ENCODE measurements around the gene COL23A1. TPM values are rescaled to one million over a fixed set of nuclear protein-coding genes. Genes with fewer than 3 reads are reported as not detected.

Gene COL23A1
- total RNA-seq, 2 experiments from 2014 or later, result 0.15 TPM; not detected in 1

- CTCF ChIA-PET, result no interaction called here
- POLR2A ChIA-PET, result interaction anchor here (1.2 kb wide), 1 partner anchor 14 kb away, joined by 3 read pairs; no protein-coding TSS in a partner anchor
- peaks cover 53% of the 10 kb centered on the region for H3K4me1 Mint-ChIP-seq (ENCODE audit: low read depth)
- H3K27ac Mint-ChIP-seq, result no peak overlapping the region
- H3K9me3 Mint-ChIP-seq, result no peaks in the 10 kb centered on the region
- H3K4me3 Mint-ChIP-seq, result no peak overlapping the region
- DNase-seq, result no peak
- intact Hi-C loops (cut with micrococcal nuclease), result no loop called here
- no peaks in the 10 kb centered on the region for H3K27me3 Mint-ChIP-seq
- H3K36me3 Mint-ChIP-seq, result peaks cover 49% of the 10 kb centered on the region
Observed at GRCh38 chr5:178619390-178619789, 29.2 kb upstream of the COL23A1 start.

GRCh38 chr5:178612299-178612698, 22.1 kb upstream of the COL23A1 start:
- peaks cover 47% of the 10 kb centered on the region for H3K36me3 Mint-ChIP-seq
- H3K27ac Mint-ChIP-seq, result peak overlapping the region; percentile 42
- ChIA-PET CTCF (interaction anchor here (0.7 kb wide), 1 partner anchor 24 kb away, joined by 3 read pairs; no protein-coding TSS in a partner anchor), POLR2A (no interaction called here)
- no peaks in the 10 kb centered on the region for H3K9me3 Mint-ChIP-seq
- H3K4me1 Mint-ChIP-seq (ENCODE audit: low read depth), result peaks cover 14% of the 10 kb centered on the region
- intact Hi-C loops (cut with micrococcal nuclease), result no loop called here
- no peak overlapping the region for H3K4me3 Mint-ChIP-seq
- H3K27me3 Mint-ChIP-seq, result no peaks in the 10 kb centered on the region
- no peak for DNase-seq

GRCh38 chr5:178606269-178606668, 16.1 kb upstream of the COL23A1 start:
- intact Hi-C loops (cut with micrococcal nuclease), result no loop called here
- Mint-ChIP-seq H3K27ac (peak overlapping the region; percentile 40), H3K4me3 (no peak overlapping the region), H3K27me3 (no peaks in the 10 kb centered on the region), H3K4me1 (ENCODE audit: low read depth) (no peaks in the 10 kb centered on the region), H3K9me3 (no peaks in the 10 kb centered on the region), H3K36me3 (peaks cover 46% of the 10 kb centered on the region)
- CTCF ChIA-PET, result interaction anchor here (1.5 kb wide), 1 partner anchor 326 kb away, joined by 3 read pairs; no protein-coding TSS in a partner anchor
- no peak for DNase-seq
- POLR2A ChIA-PET, result interaction anchor here (1.5 kb wide), 1 partner anchor 13 kb away, joined by 3 read pairs; no protein-coding TSS in a partner anchor

GRCh38 chr5:178605788-178606187, 15.6 kb upstream of the COL23A1 start:
- POLR2A ChIA-PET, result interaction anchor here (1.5 kb wide), 1 partner anchor 14 kb away, joined by 3 read pairs; no protein-coding TSS in a partner anchor
- no peak overlapping the region for H3K4me3 Mint-ChIP-seq
- H3K27me3 Mint-ChIP-seq, result no peaks in the 10 kb centered on the region
- no peak overlapping the region for H3K27ac Mint-ChIP-seq
- DNase-seq, result no peak
- H3K4me1 Mint-ChIP-seq (ENCODE audit: low read depth), result no peaks in the 10 kb centered on the region
- peaks cover 45% of the 10 kb centered on the region for H3K36me3 Mint-ChIP-seq
- intact Hi-C loops (cut with micrococcal nuclease), result no loop called here
- CTCF ChIA-PET, result interaction anchor here (1.5 kb wide), 1 partner anchor 326 kb away, joined by 3 read pairs; no protein-coding TSS in a partner anchor
- no peaks in the 10 kb centered on the region for H3K9me3 Mint-ChIP-seq

- intact Hi-C loops (cut with micrococcal nuclease), result no loop called here
- ChIA-PET POLR2A (no interaction called here), CTCF (no interaction called here)
- H3K36me3 Mint-ChIP-seq, result peaks cover 45% of the 10 kb centered on the region
- no peaks in the 10 kb centered on the region for H3K27me3 Mint-ChIP-seq
- DNase-seq, result no peak
- H3K27ac Mint-ChIP-seq, result no peak overlapping the region
- no peaks in the 10 kb centered on the region for H3K4me1 Mint-ChIP-seq (ENCODE audit: low read depth)
- peaks cover 7% of the 10 kb centered on the region for H3K9me3 Mint-ChIP-seq
- H3K4me3 Mint-ChIP-seq, result no peak overlapping the region
Observed at GRCh38 chr5:178602752-178603151, 12.6 kb upstream of the COL23A1 start.

GRCh38 chr5:178595750-178596149, 5.6 kb upstream of the COL23A1 start:
- Mint-ChIP-seq H3K4me3 (no peak overlapping the region), H3K27ac (no peak overlapping the region), H3K9me3 (peaks cover 31% of the 10 kb centered on the region), H3K36me3 (peaks cover 36% of the 10 kb centered on the region), H3K27me3 (peaks cover 14% of the 10 kb centered on the region), H3K4me1 (ENCODE audit: low read depth) (peaks cover 2% of the 10 kb centered on the region)
- intact Hi-C loops (cut with micrococcal nuclease), result no loop called here
- POLR2A ChIA-PET, result no interaction called here
- CTCF ChIA-PET, result interaction anchor here (1.0 kb wide), 1 partner anchor 29 kb away, joined by 3 read pairs; no protein-coding TSS in a partner anchor
- DNase-seq, result no peak

GRCh38 chr5:178595150-178595549, 5.0 kb upstream of the COL23A1 start:
- Mint-ChIP-seq H3K27ac (no peak overlapping the region), H3K4me3 (no peak overlapping the region), H3K4me1 (ENCODE audit: low read depth) (peaks cover 5% of the 10 kb centered on the region), H3K9me3 (peaks cover 31% of the 10 kb centered on the region), H3K27me3 (peaks cover 16% of the 10 kb centered on the region), H3K36me3 (peaks cover 33% of the 10 kb centered on the region)
- no peak for DNase-seq
- intact Hi-C loops (cut with micrococcal nuclease), result no loop called here
- CTCF ChIA-PET, result interaction anchor here (1.0 kb wide), 1 partner anchor 29 kb away, joined by 3 read pairs; no protein-coding TSS in a partner anchor
- POLR2A ChIA-PET, result no interaction called here

- no peak overlapping the region for H3K27ac Mint-ChIP-seq
- no peak for DNase-seq
- H3K9me3 Mint-ChIP-seq, result peaks cover 21% of the 10 kb centered on the region
- peak overlapping the region; percentile 37 for H3K4me3 Mint-ChIP-seq
- ChIA-PET POLR2A (no interaction called here), CTCF (no interaction called here)
- peaks cover 5% of the 10 kb centered on the region for H3K4me1 Mint-ChIP-seq (ENCODE audit: low read depth)
- intact Hi-C loops (cut with micrococcal nuclease), result loop anchor here (2.0 to 5.0 kb wide), 2 partner anchors 310 to 354 kb away; no protein-coding TSS in a partner anchor
- peaks cover 18% of the 10 kb centered on the region for H3K36me3 Mint-ChIP-seq
- H3K27me3 Mint-ChIP-seq, result peaks cover 41% of the 10 kb centered on the region
Observed at GRCh38 chr5:178590924-178591423, 781 bp upstream of the COL23A1 start.

GRCh38 chr5:178589180-178590140, 733 bp downstream of the COL23A1 start:
- ChIA-PET POLR2A (no interaction called here), CTCF (interaction anchor here (0.6 to 2.0 kb wide), 2 partner anchors 23 to 306 kb away, joined by 3 to 6 read pairs; no protein-coding TSS in a partner anchor)
- Mint-ChIP-seq H3K4me3 (no peak overlapping the region), H3K9me3 (peaks cover 7% of the 10 kb centered on the region), H3K27ac (no peak overlapping the region), H3K36me3 (peaks cover 7% of the 10 kb centered on the region), H3K4me1 (ENCODE audit: low read depth) (peaks cover 5% of the 10 kb centered on the region), H3K27me3 (peaks cover 42% of the 10 kb centered on the region)
- DNase-seq, result peak; percentile 20
- intact Hi-C loops (cut with micrococcal nuclease), result loop anchor here (2.0 to 5.0 kb wide), 2 partner anchors 309 to 352 kb away; no protein-coding TSS in a partner anchor

- DNase-seq, result no peak
- CTCF ChIA-PET, result interaction anchor here (0.6 to 2.0 kb wide), 2 partner anchors 24 to 305 kb away, joined by 3 to 6 read pairs; no protein-coding TSS in a partner anchor
- H3K4me3 Mint-ChIP-seq, result no peak overlapping the region
- POLR2A ChIA-PET, result no interaction called here
- H3K9me3 Mint-ChIP-seq, result peaks cover under 1% of the 10 kb centered on the region
- peaks cover 43% of the 10 kb centered on the region for H3K27me3 Mint-ChIP-seq
- intact Hi-C loops (cut with micrococcal nuclease), result no loop called here
- no peak overlapping the region for H3K27ac Mint-ChIP-seq
- H3K36me3 Mint-ChIP-seq, result no peaks in the 10 kb centered on the region
- peaks cover 5% of the 10 kb centered on the region for H3K4me1 Mint-ChIP-seq (ENCODE audit: low read depth)
Observed at GRCh38 chr5:178588769-178589168, 1.4 kb downstream of the COL23A1 start.

GRCh38 chr5:178587763-178588611, 2.2 kb downstream of the COL23A1 start:
- peaks cover 5% of the 10 kb centered on the region for H3K4me1 Mint-ChIP-seq (ENCODE audit: low read depth)
- H3K4me3 Mint-ChIP-seq, result no peak overlapping the region
- intact Hi-C loops (cut with micrococcal nuclease), result no loop called here
- no peaks in the 10 kb centered on the region for H3K36me3 Mint-ChIP-seq
- ChIA-PET CTCF (interaction anchor here (0.7 to 1.3 kb wide), 2 partner anchors 126 to 308 kb away, joined by 3 to 4 read pairs; no protein-coding TSS in a partner anchor), POLR2A (no interaction called here)
- H3K9me3 Mint-ChIP-seq, result no peaks in the 10 kb centered on the region
- DNase-seq, result no peak
- H3K27ac Mint-ChIP-seq, result no peak overlapping the region
- H3K27me3 Mint-ChIP-seq, result peaks cover 43% of the 10 kb centered on the region
